HG02759 (cell line): Measurements from ENCODE around the gene LRRC36.

Experiments used
- ATAC-seq: cut with Tn5 transposase; IDR thresholded peaks from one replicate; pipeline ENCODE4 v1.9.1; 2021; ENCODE audit warnings: mild to moderate bottlenecking, moderate library complexity; ENCODE audit not compliant: unreplicated experiment

Gene LRRC36

DNA sequence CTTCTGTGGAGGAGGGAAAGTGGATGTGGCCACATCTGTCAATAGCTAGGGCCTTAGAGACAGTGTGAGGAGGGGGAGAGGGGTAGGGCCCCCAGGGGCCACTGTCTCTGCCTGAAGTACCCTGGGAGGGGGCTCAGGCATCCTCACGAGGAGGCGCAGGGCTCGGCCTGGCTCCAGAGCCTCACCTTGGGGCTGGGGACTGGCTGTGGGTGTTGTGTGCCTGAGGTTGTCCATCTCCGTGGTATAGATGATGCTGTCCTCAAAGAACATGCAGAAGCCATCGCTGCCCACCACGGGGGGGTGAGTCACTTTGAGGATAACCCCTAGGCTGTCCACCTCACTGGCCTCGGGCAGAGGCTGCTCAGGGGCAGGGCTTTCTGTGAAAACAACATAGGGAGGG is 35.2 kb upstream of the LRRC36 start:
- ATAC-seq: no peak

DNA sequence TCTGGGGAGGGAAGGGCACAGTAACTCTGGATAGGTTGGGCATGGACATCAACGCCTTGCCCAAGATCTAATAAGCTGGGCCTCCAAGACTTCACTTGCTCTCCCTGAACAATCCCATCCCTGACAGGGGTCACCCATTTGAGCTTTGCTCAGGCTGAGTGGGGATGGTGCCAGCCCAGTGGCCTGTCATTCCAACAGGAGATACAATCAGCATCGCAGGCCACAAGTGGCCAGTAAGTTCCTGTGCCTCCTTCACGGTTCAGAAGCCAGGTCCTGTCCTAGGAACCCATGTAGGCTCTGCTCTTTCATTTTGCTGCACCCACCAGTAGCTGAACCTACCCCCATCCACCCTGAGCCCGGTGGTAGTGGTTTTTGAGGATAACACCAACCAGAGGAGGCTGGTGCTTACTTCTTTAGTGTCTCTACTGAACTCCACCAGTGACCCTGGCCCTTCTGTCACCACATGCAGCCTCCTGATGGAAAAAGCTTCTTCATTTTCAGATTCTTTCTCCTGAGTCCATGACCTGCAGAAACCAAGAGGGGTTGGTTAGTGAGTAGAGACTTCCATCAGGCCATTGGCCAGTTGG is 32.4 kb upstream of the LRRC36 start:
- ATAC-seq: no peak

DNA sequence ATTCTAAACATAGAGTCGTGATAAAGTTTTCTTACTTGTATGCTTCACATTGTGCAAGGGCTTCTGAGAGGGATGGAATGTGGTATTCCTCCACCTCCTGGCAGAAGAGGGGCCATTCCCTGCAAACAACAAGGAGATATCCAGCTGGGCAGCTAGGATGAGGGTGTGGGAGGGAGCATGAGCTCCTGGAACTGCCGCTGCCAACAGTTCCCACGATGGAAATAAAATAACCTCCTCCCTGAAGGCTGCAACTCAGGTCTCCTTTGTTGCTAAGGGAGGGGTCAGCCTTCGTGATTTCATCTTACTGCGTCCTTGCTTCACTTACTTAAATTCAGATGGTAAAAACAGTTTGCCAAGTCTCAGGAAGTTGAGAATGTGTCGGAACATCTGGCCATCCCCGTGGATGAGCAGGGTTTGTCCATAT is 31.7 kb upstream of the LRRC36 start:
- no peak for ATAC-seq

DNA sequence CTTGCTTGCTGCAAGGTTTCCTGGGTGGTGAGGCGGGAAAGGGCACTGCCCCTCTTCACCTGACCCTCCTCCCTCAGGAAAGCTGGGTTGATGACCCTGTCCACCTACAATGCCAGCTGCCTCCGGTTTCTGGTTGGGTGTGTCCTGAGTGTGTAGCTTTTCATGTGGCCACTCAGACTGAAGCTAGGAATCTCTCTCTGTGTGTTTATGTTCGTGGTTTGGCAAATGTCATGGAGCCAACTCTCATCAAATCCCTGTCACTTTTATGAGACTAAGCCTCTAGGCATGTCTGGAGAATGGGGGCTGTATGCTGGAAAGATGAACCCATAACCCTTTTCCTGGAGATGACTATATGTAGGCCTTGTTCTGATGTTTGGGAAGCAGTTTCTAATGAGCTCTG is 30.2 kb upstream of the LRRC36 start:
- no peak for ATAC-seq

DNA sequence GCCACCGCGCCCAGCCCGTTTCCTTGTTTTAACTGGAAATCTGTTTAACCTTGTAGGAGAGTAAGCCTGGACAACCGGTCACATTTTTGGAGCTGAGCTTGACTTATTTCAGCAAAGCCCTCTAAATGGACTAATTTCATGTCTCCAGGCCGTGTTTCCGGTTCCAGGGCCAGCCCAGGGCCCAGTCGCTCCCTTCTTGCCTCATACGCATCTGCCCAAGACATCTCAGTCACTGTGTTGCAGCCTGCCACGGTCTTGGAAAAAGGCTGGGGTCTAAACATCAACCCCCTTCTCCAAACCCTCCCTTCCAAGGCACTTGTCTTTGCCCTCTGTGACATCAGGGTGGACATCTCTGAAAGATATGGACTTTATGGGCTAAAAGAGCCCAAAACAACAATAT is 28.3 kb upstream of the LRRC36 start:
- ATAC-seq: no peak

DNA sequence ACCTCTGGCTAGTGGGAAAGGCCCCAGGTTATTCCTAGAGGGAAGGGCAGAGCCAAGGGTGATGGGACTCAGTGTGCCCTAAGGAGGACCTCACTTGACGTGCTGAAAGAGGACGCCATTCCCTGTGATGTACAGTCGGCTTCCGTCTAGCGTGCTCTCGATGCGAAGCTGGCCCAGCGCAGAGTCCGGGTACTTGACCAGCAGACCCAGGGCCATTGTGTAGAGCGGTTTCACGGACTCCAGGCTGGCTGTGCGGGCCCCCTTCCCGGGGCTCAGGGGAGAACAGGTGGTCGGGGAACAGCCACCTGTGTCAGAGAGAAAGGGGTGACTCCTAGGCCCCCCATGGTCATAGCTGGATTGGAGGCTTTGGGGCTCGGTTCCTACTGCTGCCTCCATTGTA is 27.3 kb upstream of the LRRC36 start:
- ATAC-seq: no peak

DNA sequence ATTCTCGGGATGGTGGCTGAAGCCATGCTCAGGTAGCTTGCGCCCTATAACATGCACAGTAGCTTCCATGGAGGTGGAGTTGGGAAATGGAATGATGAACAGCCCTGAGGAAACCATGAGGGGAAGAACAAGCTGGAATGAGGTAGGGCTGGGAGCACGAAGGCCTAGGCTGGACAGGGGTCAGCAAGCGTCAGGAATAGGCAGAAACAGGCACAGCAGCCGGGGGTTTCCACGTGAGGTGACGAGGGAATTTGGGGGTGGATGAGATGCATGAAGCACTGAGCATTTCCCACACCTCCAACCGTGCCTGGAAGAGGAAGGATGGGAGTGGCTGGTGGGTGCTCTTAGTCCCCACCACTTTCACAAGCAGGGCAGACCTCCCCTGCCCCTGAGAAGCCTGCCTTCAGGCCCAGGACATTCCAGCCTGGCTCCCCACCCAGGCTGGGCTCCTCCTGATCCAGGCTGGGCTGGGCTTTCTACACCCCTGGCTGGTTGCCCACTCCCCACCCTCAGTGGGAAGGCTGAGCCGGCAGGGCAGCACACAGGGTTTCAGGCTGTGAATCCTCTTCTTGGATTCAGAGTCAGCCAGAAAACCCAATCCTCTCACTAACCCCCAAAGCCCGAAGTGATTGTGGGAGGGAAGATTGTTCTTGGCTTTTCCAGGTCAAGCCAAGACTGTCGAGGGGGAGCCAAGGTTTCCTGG is 25.4 kb upstream of the LRRC36 start:
- ATAC-seq: no peak

DNA sequence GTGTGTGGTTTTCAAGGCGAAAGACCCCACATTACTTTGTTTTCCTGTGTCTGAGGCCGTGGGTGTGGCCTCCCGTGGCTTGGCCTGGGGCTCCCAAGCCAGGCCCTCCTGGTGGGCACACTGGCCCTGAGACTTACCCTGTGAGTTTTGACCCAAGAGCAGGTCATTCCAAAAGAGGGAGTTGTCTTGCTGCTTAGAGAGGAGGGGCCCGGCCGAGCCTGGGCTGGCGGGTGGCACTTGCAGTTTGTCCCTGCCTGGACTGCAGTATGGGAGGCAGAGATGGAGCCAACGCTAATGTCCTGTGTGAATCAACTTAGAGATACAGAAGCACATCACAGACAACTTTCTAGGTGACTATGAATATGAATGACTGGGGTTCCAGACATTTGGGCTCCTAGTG is 24.5 kb upstream of the LRRC36 start:
- ATAC-seq: no peak

DNA sequence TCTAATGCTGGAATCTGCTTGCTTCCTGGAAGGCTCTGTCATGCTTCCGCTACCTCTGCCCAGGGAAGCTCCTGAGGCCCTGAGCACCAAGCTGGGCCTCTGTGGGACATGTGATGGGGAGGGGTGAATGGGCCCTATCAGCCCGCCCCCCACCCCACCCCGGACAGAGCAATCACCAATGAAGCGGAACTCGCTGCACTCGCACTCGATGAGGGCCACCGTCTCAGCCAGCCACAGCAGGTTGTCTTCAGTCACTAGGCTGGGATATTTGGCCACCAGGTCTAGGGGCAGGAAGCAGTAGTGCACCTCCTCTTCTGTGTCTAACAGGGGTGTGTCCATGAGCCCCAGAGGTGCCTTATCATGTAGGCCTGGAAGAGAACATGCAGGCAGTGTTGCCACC is 23.6 kb upstream of the LRRC36 start:
- no peak for ATAC-seq

DNA sequence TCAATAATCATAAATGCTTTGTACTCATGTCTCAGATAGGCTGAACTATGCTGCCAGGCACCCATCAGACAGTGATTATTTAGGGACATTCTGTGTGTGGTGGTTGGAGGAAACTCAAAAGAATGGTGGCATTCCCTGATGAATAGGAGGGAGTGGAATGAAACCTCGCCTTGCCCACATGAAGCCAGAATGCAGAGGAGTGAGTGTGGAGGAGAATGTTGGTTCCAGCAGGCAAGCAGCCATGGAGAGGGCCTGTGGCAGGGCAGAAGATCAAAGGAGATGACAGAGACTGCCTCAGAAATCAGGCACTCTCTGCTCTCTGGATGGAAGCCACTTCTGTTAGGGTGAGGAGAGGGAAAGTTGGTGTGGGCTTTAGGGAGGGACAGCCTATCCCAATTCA is 22.6 kb upstream of the LRRC36 start:
- no peak for ATAC-seq

DNA sequence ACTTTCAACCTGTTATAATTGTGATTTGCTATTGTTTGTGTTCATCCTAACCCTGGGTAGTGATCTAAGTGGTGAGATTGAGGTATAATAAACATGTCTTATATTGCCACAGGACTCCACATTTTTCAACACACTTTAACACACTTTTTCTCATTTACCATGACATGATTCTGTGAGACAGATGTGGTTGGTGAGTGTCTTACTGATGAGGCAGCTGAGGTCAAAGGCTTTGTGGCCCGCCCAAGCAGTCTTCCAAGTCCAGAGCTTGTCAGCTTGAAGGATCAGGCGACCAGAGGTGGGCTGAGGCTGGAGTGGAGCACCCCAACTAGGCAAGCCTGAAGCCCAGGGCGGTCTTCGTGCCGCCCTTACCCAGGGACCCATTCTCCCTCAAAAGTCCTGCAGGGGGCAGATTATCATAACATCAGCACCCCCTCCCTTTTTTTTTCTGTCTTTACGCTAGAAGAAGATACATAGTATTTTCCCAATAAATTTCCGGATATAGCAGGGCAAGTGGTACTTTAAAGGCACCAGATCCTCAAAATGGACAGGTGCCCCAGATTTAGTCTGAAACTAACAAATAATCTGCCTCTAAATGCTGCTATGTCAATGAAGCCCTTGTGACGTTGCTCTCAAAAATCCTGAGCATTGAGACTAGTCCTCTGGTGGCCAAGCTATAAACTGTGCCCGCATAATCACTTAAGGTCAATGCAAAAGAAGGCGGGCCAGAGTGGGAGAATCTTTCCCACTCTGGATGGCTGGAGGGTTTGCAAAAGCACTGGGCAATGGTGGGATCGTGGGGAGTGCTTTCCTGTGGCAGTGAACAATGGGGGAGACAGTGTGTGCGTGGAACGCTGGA is 21.2 kb upstream of the LRRC36 start:
- ATAC-seq: no peak

DNA sequence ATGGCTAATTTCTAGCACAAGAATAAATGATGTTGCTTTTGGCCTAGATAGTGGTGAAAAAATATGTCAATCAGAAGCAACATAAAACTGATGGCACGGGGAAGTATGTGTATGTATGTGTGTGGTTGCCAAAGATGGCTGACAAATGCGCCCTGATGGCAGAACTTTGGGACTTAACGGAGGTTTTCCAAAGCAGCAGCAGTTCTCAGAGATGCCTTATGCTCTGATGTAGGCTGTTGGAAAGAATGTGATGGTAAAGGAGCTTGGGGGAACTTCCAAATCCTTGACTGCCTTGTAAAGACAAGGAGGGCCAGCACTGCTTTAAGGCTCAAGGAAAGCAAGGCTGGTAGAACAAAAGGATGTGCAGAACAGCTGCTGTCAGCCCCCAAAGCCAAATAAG is 16.1 kb upstream of the LRRC36 start:
- ATAC-seq: no peak

DNA sequence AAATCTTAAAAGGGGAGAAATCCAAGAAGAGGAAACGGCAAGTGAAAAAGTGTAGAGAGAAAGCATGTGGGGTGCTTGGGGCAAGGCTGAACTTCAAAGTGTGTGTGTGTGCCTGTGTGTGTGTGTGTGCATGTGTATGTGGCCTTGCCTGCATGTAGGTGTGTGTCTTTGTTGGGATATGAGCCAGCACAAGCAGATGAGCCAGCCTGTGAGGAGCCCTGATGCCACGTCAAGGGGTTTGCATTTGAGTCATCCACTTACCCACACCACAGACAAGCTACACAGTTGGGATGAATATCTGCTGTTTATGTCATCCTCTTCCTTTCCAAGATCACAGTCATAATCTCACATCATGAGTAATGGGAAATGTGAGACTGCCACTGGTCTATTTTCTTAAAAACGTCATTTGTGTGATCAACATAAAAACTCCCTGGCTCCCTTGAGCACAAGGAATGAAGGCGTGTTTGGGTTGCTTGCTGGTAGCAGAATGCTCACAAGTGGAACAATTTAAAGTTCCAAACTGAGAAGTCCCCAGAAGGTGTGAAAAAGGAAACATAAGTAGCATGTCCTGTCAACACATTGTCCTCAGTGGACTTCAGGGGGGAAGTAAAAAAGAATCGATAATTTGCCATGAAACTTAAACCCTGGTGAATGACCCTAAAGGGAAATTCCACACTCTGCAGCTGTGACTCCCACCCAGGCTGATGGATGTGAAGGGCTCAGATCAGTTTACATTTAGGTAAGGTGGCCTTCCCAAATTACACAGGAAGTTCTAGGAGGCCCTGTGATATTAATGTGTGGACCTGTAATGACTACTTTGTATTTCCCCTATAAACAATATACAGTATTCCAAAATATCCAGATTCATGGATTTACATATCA is 14.8 kb upstream of the LRRC36 start:
- ATAC-seq: peak; percentile 89

DNA sequence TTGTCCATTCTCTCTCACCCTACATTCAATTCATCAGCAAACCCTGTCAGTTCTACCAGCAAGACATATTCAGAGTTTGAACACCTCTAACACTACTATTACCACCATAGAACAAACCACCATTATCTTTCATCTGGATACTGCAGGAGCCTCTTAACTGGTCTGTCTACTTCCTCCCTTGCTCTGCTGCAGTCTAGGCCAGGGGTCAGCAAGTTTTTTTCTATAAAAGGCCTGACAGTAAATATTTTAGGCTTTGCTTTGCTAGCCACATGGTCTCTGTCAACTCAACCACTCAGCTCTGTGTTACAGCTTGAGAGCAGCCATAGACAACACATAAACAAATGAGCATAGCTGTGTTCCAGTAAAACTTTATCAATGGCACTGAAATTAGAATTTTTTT is 13.9 kb upstream of the LRRC36 start:
- ATAC-seq: no peak

DNA sequence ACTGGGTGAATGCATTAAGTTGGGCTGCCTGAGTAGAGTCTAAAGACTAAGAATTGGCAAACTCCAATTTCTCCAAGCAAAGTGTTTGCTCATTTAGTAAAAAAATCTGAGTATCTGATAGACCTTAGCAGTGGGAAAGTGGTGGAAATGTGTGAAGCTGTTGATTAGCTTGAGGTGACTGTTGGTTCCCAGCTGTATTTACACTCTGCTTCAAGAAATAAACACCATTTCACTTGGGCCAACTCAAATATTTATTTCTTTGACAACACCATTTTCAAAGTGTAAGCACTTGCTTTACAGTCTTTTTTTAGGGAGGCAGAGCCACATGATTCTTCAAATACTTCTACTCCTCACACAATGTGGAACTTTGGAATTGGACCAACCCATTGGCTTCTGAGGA is 8.8 kb upstream of the LRRC36 start:
- no peak for ATAC-seq

DNA sequence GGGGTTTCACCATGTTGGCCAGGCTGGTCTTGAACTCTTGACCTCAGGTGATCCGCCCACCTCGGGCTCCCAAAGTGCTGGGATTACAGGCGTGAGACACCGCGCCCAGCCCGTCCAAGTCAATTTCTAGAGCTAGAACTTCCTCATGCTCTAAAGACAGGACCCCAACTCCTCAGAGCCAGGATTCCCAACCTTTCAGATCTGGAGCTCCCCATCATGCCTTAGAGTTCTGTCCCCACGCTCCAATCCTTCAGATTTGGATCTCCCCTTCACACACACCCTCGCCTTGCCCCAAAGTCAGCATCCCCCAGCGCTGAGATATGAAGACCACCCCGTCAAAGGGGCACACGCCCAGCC is 522 bp upstream of the LRRC36 start:
- no peak for ATAC-seq

DNA sequence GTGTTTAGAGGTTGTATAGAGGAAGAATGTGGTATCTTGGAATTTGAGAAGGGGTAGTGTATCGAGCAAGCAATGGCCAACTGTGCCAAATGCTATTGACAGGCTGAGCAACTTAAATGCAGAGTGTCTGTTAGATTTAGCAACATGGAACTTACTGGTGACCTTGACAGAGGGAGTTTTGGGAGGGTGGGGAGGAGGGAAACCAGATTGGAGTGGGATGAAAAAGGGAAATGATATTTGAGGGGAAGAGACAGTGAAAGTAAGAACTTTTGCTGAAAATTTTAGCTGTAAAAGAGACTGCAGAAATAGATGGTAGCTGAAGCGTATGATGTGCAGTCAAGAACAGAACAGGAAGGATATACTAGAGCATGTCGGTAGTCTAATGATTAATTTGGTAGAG is 1.1 kb downstream of the LRRC36 start:
- ATAC-seq: no peak

DNA sequence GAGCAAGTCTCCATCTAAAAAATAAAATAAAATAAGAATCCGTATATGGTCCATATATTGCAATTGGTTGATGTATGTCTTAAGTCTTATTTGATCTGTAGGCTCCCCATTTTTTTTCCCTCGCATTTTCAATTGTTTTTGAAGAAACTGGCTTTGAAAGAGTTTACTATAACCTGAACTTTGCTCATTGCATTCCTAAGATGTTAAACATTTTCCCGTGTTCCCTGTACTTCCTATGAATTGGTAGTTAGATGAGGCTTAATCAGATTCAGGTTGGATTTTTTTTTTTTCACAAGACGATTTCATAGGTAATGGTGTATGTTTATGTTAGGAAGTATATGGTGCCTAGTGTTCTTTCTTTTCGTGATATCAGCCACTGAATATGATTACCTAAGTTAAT is 3.3 kb downstream of the LRRC36 start:
- ATAC-seq: no peak

DNA sequence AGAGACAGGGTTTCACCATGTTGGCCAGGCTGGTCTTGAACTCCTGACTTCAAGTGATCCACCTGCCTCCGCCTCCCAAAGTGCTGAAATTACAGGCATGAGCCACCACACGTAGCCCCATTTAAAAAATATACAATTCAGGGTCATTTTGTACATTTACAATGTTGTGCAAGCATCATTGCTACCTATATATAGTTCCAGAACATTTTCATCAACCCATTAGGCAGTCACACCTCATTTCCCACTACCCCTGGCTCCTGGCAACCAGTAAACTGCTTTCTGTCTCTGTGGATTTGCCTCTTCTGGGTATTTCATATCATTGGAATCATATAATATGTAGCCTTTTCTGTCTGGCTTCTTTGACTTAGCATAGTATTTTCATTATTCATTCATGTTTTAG is 6.7 kb downstream of the LRRC36 start:
- ATAC-seq: no peak

DNA sequence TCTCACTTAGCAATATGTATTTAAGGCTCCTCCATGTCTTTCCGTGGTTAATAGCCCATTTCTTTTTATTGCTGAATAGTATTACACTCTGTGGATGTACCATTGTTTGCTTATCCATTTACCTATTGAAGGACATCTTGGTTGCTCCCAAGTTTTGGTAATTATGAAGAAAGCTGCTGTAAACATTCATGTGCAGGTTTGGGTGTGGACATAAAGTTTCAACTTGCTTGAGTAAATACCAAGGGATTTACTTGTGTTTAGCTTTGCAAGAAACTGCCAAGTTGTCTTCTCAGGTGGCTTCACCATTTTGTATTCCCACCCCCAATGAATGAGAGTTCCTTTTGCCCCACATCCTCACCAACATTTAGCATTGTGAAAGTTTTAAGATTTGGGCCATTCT is 9.5 kb downstream of the LRRC36 start:
- ATAC-seq: no peak

DNA sequence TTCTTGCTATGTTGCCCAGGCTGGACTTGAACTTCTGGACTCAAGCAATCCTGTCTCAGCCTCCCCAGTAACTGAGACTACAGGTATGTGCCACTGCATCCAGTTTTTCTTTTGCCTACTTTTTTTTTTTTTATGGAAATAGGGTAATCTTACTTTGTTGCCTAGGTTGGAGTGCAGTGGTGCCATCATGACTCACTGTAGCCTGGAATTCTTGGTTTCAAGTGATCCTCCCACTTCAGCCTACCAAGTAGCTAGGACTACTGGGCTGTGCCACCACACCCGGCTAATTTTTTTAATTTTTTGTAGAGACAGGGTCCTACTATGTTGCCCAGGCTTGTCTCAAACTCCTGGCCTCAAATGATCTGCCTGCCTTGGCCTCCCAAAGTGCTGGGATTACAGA is 10.0 kb downstream of the LRRC36 start:
- ATAC-seq: no peak
